Measurements from ENCODE around the gene RSPRY1.

DNA sequence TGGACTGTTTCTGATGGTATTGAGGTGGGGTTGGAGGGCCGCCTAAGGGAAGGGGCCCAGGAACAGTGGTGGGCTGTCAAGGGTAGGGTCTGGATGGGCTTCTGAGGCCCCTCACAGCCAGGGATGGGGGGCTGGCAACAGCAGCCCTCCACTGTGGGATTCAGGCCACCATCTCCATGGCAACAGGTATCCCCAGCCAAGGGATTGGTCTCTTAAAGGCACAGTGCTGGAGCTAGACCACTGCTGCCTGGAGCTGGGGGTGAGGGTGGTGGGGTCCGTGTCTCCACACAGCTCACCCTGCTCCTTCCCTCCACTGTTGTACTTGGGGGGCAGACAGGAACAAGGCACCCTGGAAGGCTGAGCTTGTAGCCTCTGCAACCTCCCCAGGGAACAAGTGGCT, 42.1 kb upstream of the RSPRY1 start:
- TF ChIP-seq, protein P1, sequence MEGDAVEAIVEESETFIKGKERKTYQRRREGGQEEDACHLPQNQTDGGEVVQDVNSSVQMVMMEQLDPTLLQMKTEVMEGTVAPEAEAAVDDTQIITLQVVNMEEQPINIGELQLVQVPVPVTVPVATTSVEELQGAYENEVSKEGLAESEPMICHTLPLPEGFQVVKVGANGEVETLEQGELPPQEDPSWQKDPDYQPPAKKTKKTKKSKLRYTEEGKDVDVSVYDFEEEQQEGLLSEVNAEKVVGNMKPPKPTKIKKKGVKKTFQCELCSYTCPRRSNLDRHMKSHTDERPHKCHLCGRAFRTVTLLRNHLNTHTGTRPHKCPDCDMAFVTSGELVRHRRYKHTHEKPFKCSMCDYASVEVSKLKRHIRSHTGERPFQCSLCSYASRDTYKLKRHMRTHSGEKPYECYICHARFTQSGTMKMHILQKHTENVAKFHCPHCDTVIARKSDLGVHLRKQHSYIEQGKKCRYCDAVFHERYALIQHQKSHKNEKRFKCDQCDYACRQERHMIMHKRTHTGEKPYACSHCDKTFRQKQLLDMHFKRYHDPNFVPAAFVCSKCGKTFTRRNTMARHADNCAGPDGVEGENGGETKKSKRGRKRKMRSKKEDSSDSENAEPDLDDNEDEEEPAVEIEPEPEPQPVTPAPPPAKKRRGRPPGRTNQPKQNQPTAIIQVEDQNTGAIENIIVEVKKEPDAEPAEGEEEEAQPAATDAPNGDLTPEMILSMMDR (IDR thresholded peaks at IDR 0.05): no peak
- TF ChIP-seq EZH2 (IDR thresholded peaks at IDR 0.05) (no peak), EZH2phosphoT487 (IDR thresholded peaks at IDR 0.05) (no peak)

Measured in neural progenitor cell (in vitro differentiated cells).